Activated CD8-positive, alpha-beta memory T cell treated with anti-CD3 and anti-CD28 coated beads, Interleukin-2, amount 10 ng/mL, durations not matched to agents 7 days and 5 days (primary cell): ENCODE data around the gene RAD23A. TPM values are rescaled to one million over a fixed set of nuclear protein-coding genes. Genes with fewer than 3 reads are reported as not detected.

Experiments used
- ATAC-seq: fragments of 150-1000 bp; cut with Tn5 transposase; one replicate; pipeline ENCODE4 v1.10.0; 2021; ENCODE audit warnings: moderate library complexity
- CTCF ChIA-PET: fragments of 350-600 bp; sonication (Branson Sonifier 250); formaldehyde crosslinking; loops from one replicate; lab custom pipeline; 2021; ENCODE audit warnings: antibody characterized with exemption; lab: Charles Lee
- DNase-seq: peaks from one replicate; pipeline ENCODE4 v3.0.0-alpha.2; 2020
- H3K27ac Mint-ChIP-seq: one replicate; pipeline ENCODE4 v1.8.0; 2021; ENCODE audit warnings: mild to moderate bottlenecking, mixed read lengths
- H3K27me3 Mint-ChIP-seq: one replicate; pipeline ENCODE4 v1.8.0; 2021; ENCODE audit warnings: mixed read lengths
- H3K36me3 Mint-ChIP-seq: one replicate; pipeline ENCODE4 v1.8.0; 2021; ENCODE audit warnings: mild to moderate bottlenecking, mixed read lengths
- H3K4me1 Mint-ChIP-seq: one replicate; pipeline ENCODE4 v1.8.0; 2021; ENCODE audit warnings: mixed read lengths
- H3K4me3 Mint-ChIP-seq: one replicate; pipeline ENCODE4 v1.8.0; 2021; ENCODE audit warnings: mild to moderate bottlenecking, moderate library complexity, mixed read lengths
- H3K9me3 Mint-ChIP-seq: one replicate; pipeline ENCODE4 v1.8.0; 2022; ENCODE audit warnings: low read depth, mixed read lengths
- microRNA-seq: library from miRNA; unstranded; fragments of <30 nt; microRNA quantifications from one replicate; pipeline ENCODE4 v1.2.0, GENCODE V29; 2022
- total RNA-seq, 2 experiments: library from RNA; stranded (reverse); gene quantifications; one replicate each; pipeline ENCODE4 v1.2.3, GENCODE V29; 2021

Gene RAD23A
- total RNA-seq, 2 experiments from 2014 or later, result 164 to 168 TPM

- H3K9me3 Mint-ChIP-seq, result no peaks in the 10 kb centered on the region
These were observed 51.7 kb downstream of the RAD23A start for GRCh38 chr19:12997179-12997966.

GRCh38 chr19:12997967-12998940 lies 52.6 kb downstream of the RAD23A start:
- Mint-ChIP-seq H3K36me3 (peaks cover 2% of the 10 kb centered on the region), H3K27me3 (peaks cover 36% of the 10 kb centered on the region), H3K4me3 (no peak overlapping the region), H3K4me1 (peaks cover 6% of the 10 kb centered on the region), H3K9me3 (no peaks in the 10 kb centered on the region), H3K27ac (no peak overlapping the region)
- ATAC-seq (no peak), DNase-seq (no peak)
- CTCF ChIA-PET, result interaction anchor here (1.2 to 1.8 kb wide), 2 partner anchors 63 to 96 kb away, joined by 3 to 6 read pairs; no protein-coding TSS in a partner anchor

More at GRCh38 chr19:12997179-12997966, 51.7 kb downstream of the RAD23A start:
- ATAC-seq, result no peak
- Mint-ChIP-seq H3K27ac (no peak overlapping the region), H3K36me3 (peaks cover 2% of the 10 kb centered on the region), H3K27me3 (peaks cover 36% of the 10 kb centered on the region), H3K4me3 (peak overlapping the region; percentile 15), H3K4me1 (peaks cover 6% of the 10 kb centered on the region)
- CTCF ChIA-PET, result no interaction called here
- no peak for DNase-seq

- no peaks in the 10 kb centered on the region for H3K36me3 Mint-ChIP-seq
- no peak overlapping the region for H3K4me3 Mint-ChIP-seq
- H3K9me3 Mint-ChIP-seq, result no peaks in the 10 kb centered on the region
- H3K27me3 Mint-ChIP-seq, result peaks cover 16% of the 10 kb centered on the region
- no peaks in the 10 kb centered on the region for H3K4me1 Mint-ChIP-seq
- CTCF ChIA-PET, result no interaction called here
- no peak for ATAC-seq
- no peak overlapping the region for H3K27ac Mint-ChIP-seq
- DNase-seq, result no peak
These were observed 55.5 kb downstream of the RAD23A start for GRCh38 chr19:13001166-13001501.

- no peak for DNase-seq
- CTCF ChIA-PET, result interaction anchor here (1.6 kb wide), 1 partner anchor 25 kb away, joined by 5 read pairs; no protein-coding TSS in a partner anchor
- Mint-ChIP-seq H3K36me3 (no peaks in the 10 kb centered on the region), H3K27me3 (peaks cover 15% of the 10 kb centered on the region), H3K4me3 (no peak overlapping the region), H3K9me3 (no peaks in the 10 kb centered on the region), H3K27ac (no peak overlapping the region), H3K4me1 (no peaks in the 10 kb centered on the region)
- no peak for ATAC-seq
These were observed 56.0 kb downstream of the RAD23A start for GRCh38 chr19:13001502-13002165.

GRCh38 chr19:13002166-13002898 lies 56.7 kb downstream of the RAD23A start:
- Mint-ChIP-seq H3K4me1 (no peaks in the 10 kb centered on the region), H3K27ac (no peak overlapping the region), H3K4me3 (no peak overlapping the region), H3K9me3 (no peaks in the 10 kb centered on the region), H3K36me3 (no peaks in the 10 kb centered on the region), H3K27me3 (peaks cover 8% of the 10 kb centered on the region)
- DNase-seq, result no peak
- CTCF ChIA-PET, result interaction anchor here (1.3 to 1.6 kb wide), 2 partner anchors 25 to 59 kb away, joined by 4 to 5 read pairs; no protein-coding TSS in a partner anchor
- no peak for ATAC-seq

DNA sequence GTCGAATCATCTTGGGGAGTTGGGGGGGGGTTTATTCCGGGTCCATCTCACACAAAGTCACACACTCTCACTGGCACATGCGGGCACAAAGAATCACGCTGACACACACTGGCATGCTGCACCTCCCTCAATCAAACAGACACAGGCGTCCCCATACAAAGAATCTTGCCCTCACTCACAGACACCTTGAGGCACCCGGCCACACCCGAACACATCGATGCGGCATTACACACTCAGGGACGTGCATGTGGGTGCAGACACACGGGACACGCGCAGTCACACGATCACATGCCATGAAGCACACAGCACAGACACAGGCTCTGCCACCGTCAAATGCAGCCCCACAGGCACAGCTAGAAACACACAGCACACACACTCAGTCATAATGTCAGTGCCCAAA lies 57.4 kb downstream of the RAD23A start:
- no peak for DNase-seq
- CTCF ChIA-PET, result interaction anchor here (0.6 to 1.6 kb wide), 5 partner anchors 26 to 155 kb away, joined by 3 to 5 read pairs (median 3); no protein-coding TSS in a partner anchor
- Mint-ChIP-seq H3K36me3 (no peaks in the 10 kb centered on the region), H3K4me3 (no peak overlapping the region), H3K27ac (no peak overlapping the region), H3K9me3 (no peaks in the 10 kb centered on the region), H3K4me1 (no peaks in the 10 kb centered on the region), H3K27me3 (peaks cover 4% of the 10 kb centered on the region)
- no peak for ATAC-seq

Small RNA genes within 50 kb of the gene (microRNA-seq; reads per million reads assigned to microRNA genes)
- gene MIR5695, result not detected
- 4.7 reads per million, percentile 11 among the genes with 10 or more reads in this experiment for gene MIR6515

Other genes with a start within 250 kb of the RAD23A start
- gene FBXW9, start 249.2 kb upstream of the RAD23A start, total RNA-seq, result 1 to 10 TPM; 5.2 to 6.3 TPM
- gene TNPO2, start 221.9 kb upstream of the RAD23A start, total RNA-seq, result 100 to 1,000 TPM; 101 to 104 TPM
- 100 to 1,000 TPM; 195 to 239 TPM for gene TRIR, start 211.2 kb upstream of the RAD23A start, total RNA-seq
- gene GET3, start 208.4 kb upstream of the RAD23A start, total RNA-seq, result 10 to 100 TPM; 68.6 to 84.1 TPM
- not detected for gene BEST2, start 194.1 kb upstream of the RAD23A start, total RNA-seq
- 10 to 100 TPM; 16.6 to 18.2 TPM for gene HOOK2, start 170.3 kb upstream of the RAD23A start, total RNA-seq
- 100 to 1,000 TPM; 142 to 191 TPM for gene JUNB, start 154.4 kb upstream of the RAD23A start, total RNA-seq
- gene PRDX2, start 144.1 kb upstream of the RAD23A start, total RNA-seq, result 100 to 1,000 TPM; 168 to 218 TPM
- 10 to 100 TPM; 27.9 to 29.8 TPM for gene THSD8, start 143.8 kb upstream of the RAD23A start, total RNA-seq
- gene RNASEH2A, start 139.3 kb upstream of the RAD23A start, total RNA-seq, result 10 to 100 TPM; 53.4 to 58.8 TPM
- not detected for gene RTBDN, start 111.3 kb upstream of the RAD23A start, total RNA-seq
- 1 to 10 TPM in 1 of 2 experiments, under 1 TPM in 1; 0.67 to 2.5 TPM for gene MAST1, start 107.3 kb upstream of the RAD23A start, total RNA-seq
- 10 to 100 TPM; 32.5 to 34.1 TPM for gene DNASE2, start 64.4 kb upstream of the RAD23A start, total RNA-seq
- gene KLF1, start 58.7 kb upstream of the RAD23A start, total RNA-seq, result under 1 TPM; 0.29 to 0.45 TPM
- gene GCDH, start 54.7 kb upstream of the RAD23A start, total RNA-seq, result 10 to 100 TPM; 38.7 to 46.1 TPM
- 1 to 10 TPM; 2.2 to 2.5 TPM for gene SYCE2, start 26.6 kb upstream of the RAD23A start, total RNA-seq
- 100 to 1,000 TPM in 1 of 2 experiments, 10 to 100 TPM in 1; 96.6 to 131 TPM for gene FARSA, start 12.2 kb upstream of the RAD23A start, total RNA-seq
- 100 to 1,000 TPM; 745 to 898 TPM for gene CALR, start 7.3 kb upstream of the RAD23A start, total RNA-seq
- 10 to 100 TPM; 23.9 to 24.9 TPM for gene GADD45GIP1, start 11.4 kb downstream of the RAD23A start, total RNA-seq
- under 1 TPM; 0.21 to 0.26 TPM for gene DAND5, start 23.7 kb downstream of the RAD23A start, total RNA-seq
- under 1 TPM; 0.21 to 0.32 TPM for gene NFIX, start 49.6 kb downstream of the RAD23A start, total RNA-seq
- under 1 TPM; 0.49 to 0.64 TPM for gene LYL1, start 157.0 kb downstream of the RAD23A start, total RNA-seq
- gene TRMT1, start 170.9 kb downstream of the RAD23A start, total RNA-seq, result 10 to 100 TPM; 43.2 to 50.2 TPM
- 10 to 100 TPM; 82.2 to 96.0 TPM for gene NACC1, start 172.4 kb downstream of the RAD23A start, total RNA-seq
- 10 to 100 TPM; 58.6 to 70.1 TPM for gene STX10, start 204.5 kb downstream of the RAD23A start, total RNA-seq
- gene IER2, start 204.5 kb downstream of the RAD23A start, total RNA-seq, result 100 to 1,000 TPM; 148 to 209 TPM